K562 (cell line): Measurements from ENCODE around the gene NECTIN4. TPM values are rescaled to one million over a fixed set of nuclear protein-coding genes. Genes with fewer than 3 reads are reported as not detected.

Experiments
- BCOR ChIP-seq: fragments of 450-650 bp; IDR thresholded peaks from 2 replicates; pipeline ENCODE4 v1.6.1; 2016
- BRD9 ChIP-seq: fragments of 450-650 bp; IDR thresholded peaks from 2 replicates; pipeline ENCODE4 v1.6.1; 2018; ENCODE audit warnings: low read depth; ENCODE audit not compliant: partially characterized antibody
- CHCHD3 ChIP-seq: fragments of 250-450 bp; sonication (Bioruptor Pico); IDR thresholded peaks from 2 replicates; pipeline ENCODE4 v2.1.2; 2022; ENCODE audit warnings: mild to moderate bottlenecking
- CREM ChIP-seq: IDR thresholded peaks from 2 replicates; pipeline ENCODE4 v1.6.1; 2014; ENCODE audit warnings: antibody characterized with exemption, low read depth
- ETV5 ChIP-seq: sonication (generic); formaldehyde crosslinking; IDR thresholded peaks from 2 replicates; pipeline ENCODE4 v1.4.0; 2020; ENCODE audit warnings: low read depth, mild to moderate bottlenecking, missing genetic modification reagents
- EZH2 ChIP-seq: IDR thresholded peaks from 2 replicates; pipeline ENCODE4 v1.6.1; 2012; ENCODE audit warnings: low read depth, mild to moderate bottlenecking, inconsistent platforms, low read length, borderline replicate concordance
- FIP1L1 ChIP-seq: fragments of 200-400 bp; formaldehyde crosslinking; IDR thresholded peaks from 2 replicates; pipeline ENCODE4 v1.6.1; 2018; ENCODE audit warnings: mild to moderate bottlenecking, low read depth, low read length; ENCODE audit not compliant: poor library complexity, severe bottlenecking
- GTF3C2 ChIP-seq: IDR thresholded peaks from 3 replicates; pipeline ENCODE4 v1.6.1; 2011; ENCODE audit warnings: borderline replicate concordance, mild to moderate bottlenecking, moderate library complexity; ENCODE audit not compliant: insufficient read length; ENCODE audit errors: extremely low read depth
- HIVEP1 ChIP-seq: fragments of 250-450 bp; sonication (Bioruptor Pico); IDR thresholded peaks from 2 replicates; pipeline ENCODE4 v1.4.0; 2020; ENCODE audit warnings: mild to moderate bottlenecking
- HMGN3 ChIP-seq: IDR thresholded peaks from 2 replicates; pipeline ENCODE4 v1.6.1; 2011; ENCODE audit warnings: borderline replicate concordance, low read depth, mild to moderate bottlenecking, mixed read lengths, low read length; ENCODE audit not compliant: insufficient read length; ENCODE audit errors: extremely low read depth
- KDM5B ChIP-seq: fragments of 200-600 bp; sonication (generic); IDR thresholded peaks from 2 replicates; pipeline ENCODE4 v1.6.1; 2012; ENCODE audit warnings: low read depth, mild to moderate bottlenecking, moderate library complexity, low read length, control low read depth, inconsistent platforms; ENCODE audit not compliant: insufficient replicate concordance
- MIER1 ChIP-seq: fragments of 450-650 bp; IDR thresholded peaks from 2 replicates; pipeline ENCODE4 v1.6.1; 2016; ENCODE audit warnings: antibody characterized with exemption, mild to moderate bottlenecking, low read depth
- MTF1 ChIP-seq: fragments of 250-450 bp; sonication (Bioruptor Pico); IDR thresholded peaks from 2 replicates; pipeline ENCODE4 v1.9.0; 2021; ENCODE audit warnings: moderate library complexity, mild to moderate bottlenecking, inconsistent platforms, borderline replicate concordance
- PHB2 ChIP-seq: fragments of 450-650 bp; IDR thresholded peaks from 2 replicates; pipeline ENCODE4 v1.6.1; 2017; ENCODE audit warnings: low read depth
- PRPF4 ChIP-seq: fragments of 200-400 bp; formaldehyde crosslinking; IDR thresholded peaks from one replicate; pipeline ENCODE4 v1.6.1; 2017; ENCODE audit warnings: low read length, low read depth, mild to moderate bottlenecking; ENCODE audit not compliant: insufficient read depth, poor library complexity, severe bottlenecking
- PTTG1 ChIP-seq: fragments of 450-650 bp; IDR thresholded peaks from 2 replicates; pipeline ENCODE4 v1.6.1; 2016; ENCODE audit warnings: low read depth, mild to moderate bottlenecking, missing genetic modification characterization, missing compliant biosample characterization
- SETDB1 ChIP-seq: IDR thresholded peaks from one replicate; pipeline ENCODE4 v1.6.1; 2012; ENCODE audit warnings: low read length, control low read depth, inconsistent platforms
- SMAD2 ChIP-seq: fragments of 150-350 bp; IDR thresholded peaks from 2 replicates; pipeline ENCODE4 v1.6.1; 2014; ENCODE audit warnings: low read depth, mild to moderate bottlenecking, low read length
- SMAD4 ChIP-seq: fragments of 250-450 bp; sonication (Bioruptor Pico); conservative IDR thresholded peaks from 2 replicates; pipeline ENCODE4 v1.8.0; 2021; ENCODE audit warnings: inconsistent platforms, mild to moderate bottlenecking, moderate library complexity
- SOX6 ChIP-seq: fragments of 450-650 bp; IDR thresholded peaks from 2 replicates; pipeline ENCODE4 v1.6.1; 2014; ENCODE audit warnings: mild to moderate bottlenecking
- SUPT5H ChIP-seq: fragments of 450-650 bp; IDR thresholded peaks from 2 replicates; pipeline ENCODE4 v1.6.1; 2016
- YBX1 ChIP-seq: fragments of 450-650 bp; IDR thresholded peaks from 2 replicates; pipeline ENCODE4 v1.7.1; 2016; ENCODE audit warnings: mild to moderate bottlenecking
- ZC3H8 ChIP-seq: fragments of 450-650 bp; IDR thresholded peaks from 2 replicates; pipeline ENCODE4 v1.6.1; 2017
- ZNF12 ChIP-seq: sonication (generic); formaldehyde crosslinking; IDR thresholded peaks from 2 replicates; pipeline ENCODE4 v1.4.0; 2020; ENCODE audit warnings: mild to moderate bottlenecking, missing genetic modification reagents
- ZNF511 ChIP-seq: sonication (generic); formaldehyde crosslinking; IDR thresholded peaks from 2 replicates; pipeline ENCODE4 v1.8.0; 2022; ENCODE audit warnings: mild to moderate bottlenecking, missing genetic modification reagents
- polyA plus RNA-seq, 8 experiments: library from polyadenylated mRNA; depleted of rRNA in 4 of 8; stranded (reverse) in 5 of 8; unstranded in 3 of 8; fragments of >200 nt; fragmentation: Nextera tagmentation in 2 of 8; fragmentation: Illumina TruSeq in 1 of 8; extraction: Ambion mirVana in 2 of 8; extraction: Trizol in 1 of 8; gene quantifications; 2 replicates each; pipeline versions ENCODE4 v1.2.1 to v1.2.3, GENCODE V29; 2011 to 2014; ENCODE audit warnings: inconsistent platforms in 1 of 8, missing spikeins in 1 of 8
- total RNA-seq, 7 experiments: library from RNA; depleted of rRNA in 6 of 7; stranded (reverse); fragments of >200 nt in 6 of 7; fragmentation: Illumina TruSeq in 2 of 7; extraction: Trizol in 2 of 7; gene quantifications; 2 replicates each; pipeline versions ENCODE4 v1.2.1 to v1.2.3, GENCODE V29; 2011 to 2021; ENCODE audit warnings: low replicate concordance in 1 of 7
- TF ChIP-seq, protein P1 (sequence below): fragments of 250-450 bp; sonication (Bioruptor Pico); IDR thresholded peaks from 2 replicates; pipeline ENCODE4 v1.8.0; 2022; ENCODE audit warnings: inconsistent platforms, mild to moderate bottlenecking, moderate library complexity, borderline replicate concordance

The NECTIN4 gene
- total and polyA plus RNA-seq, 9 of the 15 experiments (the other 6 are each of a cell fraction or from before 2014, with no cell fraction given), result 0.01 to 0.09 TPM; not detected in 7

DNA sequence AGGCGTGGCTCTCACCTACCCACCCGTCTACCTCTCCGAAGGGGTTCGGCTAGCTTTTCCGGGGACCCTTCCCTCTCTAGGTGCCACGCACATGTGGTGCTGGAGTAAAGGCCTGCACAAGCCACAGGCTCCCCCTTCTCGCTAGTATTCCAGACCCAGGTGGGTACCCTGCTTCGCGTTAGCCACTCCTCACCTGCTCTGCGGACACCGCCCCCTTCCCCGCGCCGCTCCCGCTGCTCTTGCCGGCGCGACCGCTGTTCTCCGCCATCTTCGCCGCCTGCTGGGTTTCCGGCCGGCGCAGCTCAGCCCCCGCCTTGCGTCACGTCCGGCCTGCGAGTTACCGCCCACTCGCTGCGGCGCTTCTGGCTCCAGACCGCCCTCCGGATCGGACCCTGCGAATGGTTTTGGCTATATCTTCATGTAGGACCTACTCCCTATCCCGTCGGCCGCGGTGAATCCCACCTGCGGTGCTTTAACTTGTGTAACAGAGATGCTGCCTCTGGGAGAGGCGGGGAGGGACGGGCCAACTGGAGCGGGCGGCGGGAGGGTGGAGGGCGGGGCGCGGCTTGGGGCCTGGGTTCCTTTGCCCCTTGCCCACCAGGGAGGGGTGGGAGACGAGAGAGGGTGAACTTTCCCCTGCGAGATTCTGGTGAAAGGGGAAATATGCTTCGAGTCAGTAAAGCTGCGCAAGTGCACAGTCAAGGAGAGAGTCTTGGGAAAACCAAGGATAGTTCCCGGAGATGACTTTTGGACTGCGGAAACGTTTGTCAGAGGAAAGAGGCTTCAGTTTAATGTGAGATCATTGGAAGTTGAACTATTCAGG, 28.6 kb upstream of the NECTIN4 start, which contains the start of the genes NIT1 and PFDN2 (continued):
- no peak for TF ChIP-seq PHB2
- TF ChIP-seq ZNF12 (CRISPR knock-in tag), result 0 out of 2 replicates have a peak, but pooled peaks have one; percentile 20
- peak; percentile 85 for TF ChIP-seq HMGN3
- TF ChIP-seq EZH2, result no peak
- no peak for TF ChIP-seq PRPF4
- no peak for TF ChIP-seq GTF3C2
- TF ChIP-seq YBX1, result no peak
- no peak; the same call in 1 of the 2 replicates for TF ChIP-seq ZNF511
- TF ChIP-seq MTF1 (CRISPR knock-in tag), result no peak
- no peak for TF ChIP-seq SOX6
- TF ChIP-seq PTTG1 (tag), result no peak
- TF ChIP-seq, protein P1, sequence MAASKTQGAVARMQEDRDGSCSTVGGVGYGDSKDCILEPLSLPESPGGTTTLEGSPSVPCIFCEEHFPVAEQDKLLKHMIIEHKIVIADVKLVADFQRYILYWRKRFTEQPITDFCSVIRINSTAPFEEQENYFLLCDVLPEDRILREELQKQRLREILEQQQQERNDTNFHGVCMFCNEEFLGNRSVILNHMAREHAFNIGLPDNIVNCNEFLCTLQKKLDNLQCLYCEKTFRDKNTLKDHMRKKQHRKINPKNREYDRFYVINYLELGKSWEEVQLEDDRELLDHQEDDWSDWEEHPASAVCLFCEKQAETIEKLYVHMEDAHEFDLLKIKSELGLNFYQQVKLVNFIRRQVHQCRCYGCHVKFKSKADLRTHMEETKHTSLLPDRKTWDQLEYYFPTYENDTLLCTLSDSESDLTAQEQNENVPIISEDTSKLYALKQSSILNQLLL (CRISPR knock-in tag), result no peak
- TF ChIP-seq KDM5B, result peak; percentile 93
- 0 out of 2 replicates have a peak, but pooled peaks have one; percentile 9 for TF ChIP-seq BCOR
- peak; percentile 42 for TF ChIP-seq SMAD4 (CRISPR knock-in tag)
- TF ChIP-seq MIER1, result no peak
- TF ChIP-seq SUPT5H, result peak; percentile 94
- peak; percentile 65 for TF ChIP-seq BRD9
- TF ChIP-seq ETV5 (CRISPR knock-in tag), result peak; percentile 93
- no peak for TF ChIP-seq ZC3H8
- no peak for TF ChIP-seq SETDB1
- no peak for TF ChIP-seq CHCHD3
- TF ChIP-seq HIVEP1 (CRISPR knock-in tag), result no peak
- TF ChIP-seq SMAD2, result no peak
- TF ChIP-seq CREM, result peak; percentile 98
- TF ChIP-seq FIP1L1, result no peak
